Hepatocyte (in vitro differentiated cells): ENCODE results near the gene RBM15.

Experiments
- CTCF ChIP-seq: fragments of 200-600 bp; sonication (generic); IDR thresholded peaks from 2 replicates; pipeline ENCODE4 v1.5.1; 2016; ENCODE audit warnings: antibody characterized with exemption, mild to moderate bottlenecking; ENCODE audit not compliant: poor library complexity
- EZH2 ChIP-seq: fragments of 200-600 bp; sonication (generic); IDR thresholded peaks from 2 replicates; pipeline ENCODE4 v1.6.1; 2016; ENCODE audit warnings: antibody characterized with exemption, mild to moderate bottlenecking, borderline replicate concordance

DNA sequence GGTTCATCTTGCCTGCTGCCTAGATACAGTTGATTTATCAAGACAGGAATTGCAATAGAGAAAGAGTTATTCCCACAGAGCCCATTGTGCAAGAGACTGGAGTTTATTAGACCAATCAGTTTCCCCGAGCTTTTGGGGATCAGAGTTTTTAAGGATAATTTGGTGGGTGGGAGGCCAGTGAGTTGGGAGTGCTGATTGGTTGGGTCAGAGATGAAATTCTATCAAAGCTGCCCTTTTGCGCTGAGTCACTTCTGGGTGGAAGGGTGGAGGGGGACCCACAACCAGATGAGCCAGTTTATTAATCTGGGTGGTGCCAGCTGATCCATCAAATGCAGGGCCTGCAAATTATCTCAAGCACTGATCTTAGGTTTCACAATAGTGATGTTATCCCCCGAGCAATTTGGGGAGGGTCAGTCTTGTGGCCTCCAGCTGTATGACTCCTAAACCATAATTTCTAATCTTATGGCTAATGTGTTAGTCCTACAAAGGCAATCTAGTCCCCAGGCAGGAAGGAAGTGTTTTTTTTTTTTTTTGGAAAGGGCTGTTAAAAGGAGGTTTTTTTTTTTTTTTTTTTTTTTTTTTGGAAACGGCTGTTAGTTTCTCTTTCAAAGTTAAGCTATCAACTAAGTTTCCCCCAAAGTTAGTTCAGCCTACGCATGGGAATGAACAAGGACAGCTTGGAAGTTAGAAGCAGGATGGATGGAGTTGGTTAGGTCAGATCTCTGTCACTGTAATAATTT, 44.2 kb downstream of the RBM15 start:
- TF ChIP-seq CTCF (no peak), EZH2 (no peak)
